Pancreas (tissue), 10 donors: Measurements from ENCODE around the gene N4BP2L2. TPM values are rescaled to one million over a fixed set of nuclear protein-coding genes. Genes with fewer than 3 reads are reported as not detected.

ENCODE experiments used
- ATAC-seq, 4 donors: fragments of 200-7000 bp; cut with Tn5 transposase; one replicate each; pipeline versions ENCODE4 v1.8.0 to v1.9.1; 2020; ENCODE audit warnings: mild to moderate bottlenecking in 4 of 4, moderate library complexity in 4 of 4
- DNase-seq, 6 donors: peaks; one replicate each; pipeline ENCODE4 v3.0.0-alpha.2; 2020
- FAIRE-seq: peaks from 2 replicates; lab custom pipeline; 2012; peaks lifted over from hg19 to GRCh38; lab: Jason Lieb, UNC
- H3K27ac ChIP-seq, 4 donors: fragments of 200-600 bp; sonication (generic); 1 replicate in 3 of 4; 2 replicates in 1 of 4; pipeline versions ENCODE4 v1.5.0 to v1.8.0; 2020
- H3K27me3 ChIP-seq, 4 donors: fragments of 200-600 bp; one replicate each; pipeline ENCODE4 v1.8.0; 2021
- H3K36me3 ChIP-seq, 3 donors: fragments of 200-600 bp; sonication (generic) in 1 of 3; one replicate each; pipeline versions ENCODE4 v1.5.0 to v1.8.0; 2020 to 2021
- H3K4me1 ChIP-seq, 3 donors: fragments of 200-600 bp; one replicate each; pipeline ENCODE4 v1.8.0; 2021
- H3K4me3 ChIP-seq, 4 donors: fragments of 200-600 bp; sonication (generic) in 2 of 4; one replicate each; pipeline versions ENCODE4 v1.5.0 to v1.8.0; 2020 to 2021
- H3K9me3 ChIP-seq, 4 donors: fragments of 200-600 bp; one replicate each; pipeline ENCODE4 v1.8.0; 2021
- WGBS, 2 donors: extraction: QIAGEN DNeasy Blood & Tissue Kit; methylation state at CpG; one replicate each; pipeline ENCODE4 v1.1.7; 2013; 5-methylcytosine and 5-hydroxymethylcytosine counted together
- intact Hi-C, 3 donors: fragments of 100-400 bp; cut with DNase I; formaldehyde crosslinking; loops; one replicate each; pipeline versions ENCODE4 v1.11.1 to v1.14.2; 2022
- polyA plus RNA-seq, 2 donors: library from polyadenylated mRNA; stranded (reverse); fragments of 200-250 nt; gene quantifications; one replicate each; pipeline ENCODE4 v1.2.3, GENCODE V29; 2013
- total RNA-seq, 6 donors: library from RNA; stranded (reverse); fragmentation: NEBNext Ultra II Directional in 4 of 6; extraction: Animal tissue kit (Norgen Biotek cat#: 25700) in 4 of 6; gene quantifications; one replicate each; pipeline versions ENCODE4 v1.2.1 to v1.2.4, GENCODE V29; 2021 to 2023
- TF ChIP-seq, protein P1 (sequence below), 4 donors: fragments of 200-600 bp; sonication (generic) in 3 of 4; IDR thresholded peaks; one replicate each; pipeline versions ENCODE4 v1.5.0 to v1.8.0; 2021; ENCODE audit warnings: antibody characterized with exemption in 4 of 4
- donor health status: healthy with polysubstance abuse.
- donor health status: DM: no; HTN: no; CAD: no; lungs with moderate emphysema.
- donor health status: DM: no; HTN: no; CAD: no.
- donor health status: control.
- donor health status: control.
- donor health status: Bipolar disorder and iron deficiency.
- donor health status: DM: yes; HTN: yes; CAD: no.
- donor health status: DM: no; HTN: no; CAD: no.
- donor health status: DM: no; HTN: no; CAD: no.
- donor health status: DM: yes; HTN: yes; CAD: no.

The N4BP2L2 gene
- total and polyA plus RNA-seq, 8 donors: 31.5 to 79.9 (median 50.3) TPM

DNA sequence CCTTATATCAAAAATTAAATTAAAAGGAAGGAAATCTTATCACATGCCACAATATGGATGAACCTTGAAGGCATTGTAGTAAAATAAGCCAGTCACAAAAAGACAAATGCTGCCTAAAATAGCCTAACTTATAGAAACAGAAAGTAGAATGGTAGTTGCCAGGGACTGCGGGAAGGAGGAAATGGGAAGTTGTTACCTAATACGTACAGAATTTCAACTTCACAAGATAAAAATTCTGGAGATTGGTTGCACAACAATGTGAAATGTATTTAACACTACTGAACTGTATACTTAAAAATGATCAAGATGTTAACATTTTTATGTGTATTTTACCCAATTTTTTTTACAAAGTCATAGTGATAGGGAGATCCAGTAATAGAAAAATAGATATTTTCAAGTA is 10.2 kb upstream of the N4BP2L2 start:
- H3K27me3 ChIP-seq: no peaks in the 10 kb centered on the region
- ATAC-seq (no peak), FAIRE-seq (no peak), DNase-seq (no peak)
- no peaks in the 10 kb centered on the region for H3K9me3 ChIP-seq
- no peaks in the 10 kb centered on the region for H3K36me3 ChIP-seq
- H3K4me3 ChIP-seq: no peak overlapping the region
- H3K4me1 ChIP-seq: no peaks in the 10 kb centered on the region
- intact Hi-C loops: no loop called here
- H3K27ac ChIP-seq: no peak overlapping the region
- TF ChIP-seq, protein P1, sequence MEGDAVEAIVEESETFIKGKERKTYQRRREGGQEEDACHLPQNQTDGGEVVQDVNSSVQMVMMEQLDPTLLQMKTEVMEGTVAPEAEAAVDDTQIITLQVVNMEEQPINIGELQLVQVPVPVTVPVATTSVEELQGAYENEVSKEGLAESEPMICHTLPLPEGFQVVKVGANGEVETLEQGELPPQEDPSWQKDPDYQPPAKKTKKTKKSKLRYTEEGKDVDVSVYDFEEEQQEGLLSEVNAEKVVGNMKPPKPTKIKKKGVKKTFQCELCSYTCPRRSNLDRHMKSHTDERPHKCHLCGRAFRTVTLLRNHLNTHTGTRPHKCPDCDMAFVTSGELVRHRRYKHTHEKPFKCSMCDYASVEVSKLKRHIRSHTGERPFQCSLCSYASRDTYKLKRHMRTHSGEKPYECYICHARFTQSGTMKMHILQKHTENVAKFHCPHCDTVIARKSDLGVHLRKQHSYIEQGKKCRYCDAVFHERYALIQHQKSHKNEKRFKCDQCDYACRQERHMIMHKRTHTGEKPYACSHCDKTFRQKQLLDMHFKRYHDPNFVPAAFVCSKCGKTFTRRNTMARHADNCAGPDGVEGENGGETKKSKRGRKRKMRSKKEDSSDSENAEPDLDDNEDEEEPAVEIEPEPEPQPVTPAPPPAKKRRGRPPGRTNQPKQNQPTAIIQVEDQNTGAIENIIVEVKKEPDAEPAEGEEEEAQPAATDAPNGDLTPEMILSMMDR (IDR thresholded peaks at IDR 0.05): no peak
- 66 to 89% methylated on average over 2 of the region's 2 CpGs for WGBS, 2 donors

GRCh38 chr13:32545083-32545482 is 6.5 kb upstream of the N4BP2L2 start:
- Histone ChIP-seq H3K9me3 (no peaks in the 10 kb centered on the region), H3K27me3 (no peaks in the 10 kb centered on the region), H3K36me3 (no peaks in the 10 kb centered on the region), H3K4me1 (no peaks in the 10 kb centered on the region), H3K27ac (no peak overlapping the region), H3K4me3 (no peak overlapping the region)
- WGBS, 2 donors: 91 to 100% methylated on average over 2 of the region's 2 CpGs
- no peak for ATAC-seq
- FAIRE-seq: no peak
- intact Hi-C loops: no loop called here
- TF ChIP-seq, protein P1 (IDR thresholded peaks at IDR 0.05): no peak
- DNase-seq: no peak

GRCh38 chr13:32542221-32542620 is 3.6 kb upstream of the N4BP2L2 start:
- Histone ChIP-seq H3K4me1 (peaks cover 0 to 4% (median 3%) of the 10 kb centered on the region in 3 donors), H3K27me3 (no peaks in the 10 kb centered on the region), H3K9me3 (no peaks in the 10 kb centered on the region), H3K27ac (no peak overlapping the region), H3K4me3 (no peak overlapping the region), H3K36me3 (no peaks in the 10 kb centered on the region)
- ATAC-seq (no peak), FAIRE-seq (no peak), DNase-seq (no peak)
- intact Hi-C loops: no loop called here
- 73 to 81% methylated on average over 2 of the region's 2 CpGs for WGBS, 2 donors
- TF ChIP-seq, protein P1 (IDR thresholded peaks at IDR 0.05): no peak

DNA sequence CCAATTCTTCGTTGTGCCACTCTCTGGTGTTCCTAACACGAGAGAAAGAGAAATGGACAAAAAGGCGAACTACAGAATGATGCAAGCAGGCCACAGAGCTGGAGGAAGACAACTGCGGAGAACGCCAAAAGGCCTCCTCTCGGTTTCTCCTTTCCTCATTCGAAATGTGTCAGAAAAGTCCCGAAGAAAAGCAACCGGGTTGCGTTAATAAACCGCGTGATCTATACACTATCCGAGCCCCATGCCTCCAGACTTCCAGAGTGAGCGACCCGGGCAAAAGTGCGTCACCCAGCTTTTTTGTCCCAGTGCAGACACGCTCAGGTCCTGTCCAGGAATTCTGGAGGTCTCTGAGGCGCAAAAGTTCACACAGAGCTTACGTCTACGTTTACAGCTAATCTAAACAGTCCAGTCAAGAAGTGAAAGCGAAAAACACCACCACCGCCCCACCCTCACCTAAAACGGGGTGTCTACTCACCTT is 413 bp downstream of the N4BP2L2 start:
- peak; percentile 60 to 82 (median 74) for ATAC-seq
- Histone ChIP-seq H3K9me3 (no peaks in the 10 kb centered on the region), H3K4me1 (peaks cover 4 to 35% (median 34%) of the 10 kb centered on the region in 3 donors), H3K27ac (peak overlapping the region; percentile 69 to 96 (median 86)), H3K36me3 (peaks cover 0 to 7% (median 0%) of the 10 kb centered on the region in 3 donors), H3K27me3 (no peaks in the 10 kb centered on the region), H3K4me3 (peak overlapping the region; percentile 35 to 78 (median 54))
- intact Hi-C loops: no loop called here
- TF ChIP-seq, protein P1 (IDR thresholded peaks at IDR 0.05): no peak
- DNase-seq: peak in 4 of 6 donors; percentile 20 to 61 (median 39)
- WGBS, 2 donors: 0 to 1% methylated on average over 23 of the region's 23 CpGs
- FAIRE-seq: no peak

DNA sequence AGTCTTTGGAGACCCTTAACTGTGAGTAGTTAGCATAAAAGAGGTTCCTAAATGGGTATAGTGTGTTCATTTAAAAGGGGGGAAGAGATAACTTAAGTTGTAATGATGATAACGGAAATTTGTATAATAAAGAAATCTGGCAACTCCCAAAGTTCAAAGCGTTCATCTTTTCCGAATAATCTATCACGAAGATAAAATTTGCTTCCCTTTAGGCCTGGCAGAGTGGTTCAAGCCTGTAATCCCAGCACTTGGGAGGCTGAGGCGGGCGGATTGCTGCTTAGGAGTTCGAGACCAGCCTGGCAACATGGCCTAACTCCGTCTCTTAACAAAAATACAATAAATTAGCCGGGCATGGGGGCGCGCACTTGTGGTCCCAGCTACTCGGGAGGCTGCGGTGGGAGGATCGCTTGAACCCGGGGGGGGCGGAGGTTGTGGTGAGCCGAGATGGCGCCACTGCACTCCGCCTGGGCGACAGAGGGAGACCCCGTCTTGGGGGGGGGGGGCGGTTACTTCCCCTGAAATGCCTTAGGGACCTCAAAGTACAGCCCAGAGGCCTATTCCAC is 934 bp downstream of the N4BP2L2 start:
- ATAC-seq (peak; percentile 1 to 24 (median 2)), DNase-seq (peak; percentile 11 to 62 (median 32)), FAIRE-seq (no peak)
- H3K27ac ChIP-seq: peak overlapping the region; percentile 69 to 96 (median 86)
- H3K36me3 ChIP-seq: peaks cover 0 to 7% (median 0%) of the 10 kb centered on the region in 3 donors
- no peaks in the 10 kb centered on the region for H3K9me3 ChIP-seq
- intact Hi-C loops: no loop called here
- no peaks in the 10 kb centered on the region for H3K27me3 ChIP-seq
- peak overlapping the region; percentile 35 to 78 (median 54) for H3K4me3 ChIP-seq
- TF ChIP-seq, protein P1 (IDR thresholded peaks at IDR 0.05): no peak
- 17 to 18% methylated on average over 21 to 22 of the region's 22 CpGs for WGBS, 2 donors
- H3K4me1 ChIP-seq: peaks cover 4 to 35% (median 34%) of the 10 kb centered on the region in 3 donors
